ENCODE measurements around the gene TERB1. TPM values are rescaled to one million over a fixed set of nuclear protein-coding genes. Genes with fewer than 3 reads are reported as not detected.
"Not testable (repeated sequence)": the region's sequence is repeated elsewhere in the genome, so short reads cannot be mapped to it uniquely, and the experiment has no call there.

The TERB1 gene
- total RNA-seq, 1 experiment from 2014 or later: not detected

DNA sequence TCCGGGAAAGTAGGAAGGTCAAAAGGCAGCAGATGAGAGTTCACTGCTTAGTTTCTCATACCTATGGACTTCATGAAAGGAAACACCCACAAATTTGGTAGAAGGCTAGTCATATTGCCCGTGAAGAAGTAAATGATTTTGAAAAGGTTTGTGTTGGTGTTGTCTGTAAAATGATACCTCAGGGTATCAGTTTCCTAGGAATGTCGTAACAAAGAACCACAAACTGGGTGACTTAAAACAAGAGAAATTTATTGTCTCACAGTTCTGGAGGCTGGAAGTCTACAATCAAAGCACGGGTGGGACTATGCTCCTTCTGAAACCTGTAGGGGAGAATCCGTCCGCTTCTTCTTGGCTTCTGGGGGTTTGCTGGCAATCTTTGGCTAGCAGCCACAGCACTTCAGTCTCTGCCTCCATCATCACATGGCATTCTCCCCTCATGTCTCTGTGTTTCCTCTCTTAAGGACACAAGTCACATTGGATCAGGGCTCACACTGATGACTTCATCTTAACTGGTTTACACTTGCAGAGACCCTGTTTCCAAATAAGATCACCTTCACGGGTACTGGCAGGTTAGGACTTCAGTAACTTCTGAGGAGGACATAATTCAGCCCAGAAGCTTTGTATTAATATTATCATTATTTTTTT lies 31.4 kb upstream of the TERB1 start:
- H3K9me3 ChIP-seq: no peaks in the 10 kb centered on the region
- no peaks in the 10 kb centered on the region for H3K27me3 ChIP-seq
- no peak for DNase-seq

DNA sequence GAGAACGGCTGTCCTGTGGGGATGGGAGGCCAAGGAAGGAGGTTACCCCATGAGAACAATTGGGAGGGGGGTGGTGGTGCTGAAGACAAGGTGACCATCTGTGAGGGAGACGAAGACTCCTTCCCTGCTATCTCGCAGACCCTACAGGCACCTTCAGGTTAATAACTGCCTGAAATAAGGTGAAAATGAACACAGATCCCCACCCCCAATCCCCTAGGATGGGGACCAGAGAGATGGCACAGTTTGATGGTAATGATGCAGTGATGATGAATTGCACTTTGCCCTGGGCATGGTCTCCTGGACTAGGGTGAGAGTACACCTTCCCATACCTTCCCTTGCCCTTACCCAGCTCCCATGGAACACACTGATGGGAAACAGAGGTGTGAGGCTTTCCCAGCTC lies 30.8 kb upstream of the TERB1 start:
- H3K9me3 ChIP-seq: no peaks in the 10 kb centered on the region
- H3K36me3 ChIP-seq: peaks cover 5% of the 10 kb centered on the region
- H3K4me3 ChIP-seq: no peak overlapping the region
- no peak for DNase-seq
- H3K27me3 ChIP-seq: no peaks in the 10 kb centered on the region

More for the DNA sequence above, 31.4 kb upstream of the TERB1 start:
- peaks cover 2% of the 10 kb centered on the region for H3K36me3 ChIP-seq
- H3K4me3 ChIP-seq: no peak overlapping the region

DNA sequence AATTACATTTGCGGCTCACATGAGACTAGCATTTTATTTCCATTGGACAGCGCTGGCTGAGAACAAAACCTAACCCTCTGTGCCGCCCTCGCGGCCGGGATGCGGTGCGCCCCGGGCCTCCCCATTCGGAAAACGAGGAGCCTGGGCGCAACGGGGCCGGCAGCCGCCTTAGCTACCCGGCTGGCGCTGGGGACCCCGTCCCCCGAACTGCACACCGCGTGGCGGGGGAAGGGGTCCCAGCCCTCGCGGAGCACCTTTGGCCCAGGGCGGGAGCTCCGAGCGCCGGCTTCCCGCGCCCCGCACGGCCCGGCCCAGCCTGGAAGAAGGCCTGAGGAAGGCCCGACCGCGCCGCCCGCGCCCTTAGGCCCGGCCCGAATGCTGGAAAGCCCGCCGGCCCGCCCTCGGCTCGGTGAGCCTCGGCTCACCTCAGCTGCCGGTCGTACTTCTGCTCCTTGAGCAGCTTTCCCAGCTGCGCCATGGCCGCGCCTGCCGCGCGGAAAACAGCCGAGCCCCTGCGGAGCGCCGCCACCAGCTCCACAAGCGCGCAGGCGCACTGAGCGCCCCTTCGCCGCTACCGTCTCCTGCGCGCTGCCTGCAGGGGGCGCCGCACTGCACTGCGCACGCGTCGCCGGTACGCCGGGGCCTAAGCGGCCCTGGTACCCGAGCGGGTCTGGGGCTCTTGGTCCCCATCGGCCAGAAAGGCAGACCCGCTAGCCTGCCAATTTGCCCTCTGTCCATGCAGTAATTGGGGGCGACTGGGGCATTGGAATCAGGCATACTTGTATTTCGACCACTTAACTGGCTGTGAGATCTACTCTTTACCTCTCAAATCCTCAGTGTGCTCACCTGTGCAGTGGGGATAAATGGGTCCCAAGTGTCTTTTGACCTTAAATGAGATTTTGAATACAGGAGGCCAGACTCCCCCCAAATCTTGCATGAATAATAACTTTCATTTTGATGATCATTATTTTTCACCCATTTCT lies 29.3 kb upstream of the TERB1 start, which contains the start of gene NAE1:
Gene NAE1, minus strand, starts transcription at position 555 of the 983 bp plus-strand sequence. Its CDS starts 77 bp downstream, at position 478.
- H3K36me3 ChIP-seq: peaks cover 12% of the 10 kb centered on the region
- no peaks in the 10 kb centered on the region for H3K27me3 ChIP-seq
- DNase-seq: peak; percentile 76
- H3K4me3 ChIP-seq: peak within 1 kb of the TSS; percentile 81
- no peaks in the 10 kb centered on the region for H3K9me3 ChIP-seq

DNA sequence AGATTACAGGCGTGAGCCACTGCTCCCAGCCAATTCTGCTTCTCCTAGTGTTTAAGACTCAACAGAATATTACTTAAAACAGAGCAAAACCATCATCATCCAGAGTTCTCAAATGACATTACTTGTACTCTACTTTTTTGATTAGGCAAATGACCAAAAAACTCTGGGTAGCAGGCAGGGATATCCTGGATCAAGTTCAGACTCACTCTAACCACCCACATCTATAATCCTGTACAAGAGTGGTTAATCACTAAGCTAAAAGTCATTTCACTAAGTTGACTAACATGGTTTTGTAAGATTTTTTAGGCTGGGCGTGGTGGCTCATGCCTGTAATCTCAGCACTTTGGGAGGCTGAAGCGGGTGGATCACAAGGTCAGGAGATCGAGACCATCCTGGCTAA lies 22.6 kb upstream of the TERB1 start:
- Histone ChIP-seq H3K27me3 (no peaks in the 10 kb centered on the region), H3K36me3 (peaks cover 31% of the 10 kb centered on the region), H3K9me3 (no peaks in the 10 kb centered on the region), H3K4me3 (no peak overlapping the region)
- no peak for DNase-seq

DNA sequence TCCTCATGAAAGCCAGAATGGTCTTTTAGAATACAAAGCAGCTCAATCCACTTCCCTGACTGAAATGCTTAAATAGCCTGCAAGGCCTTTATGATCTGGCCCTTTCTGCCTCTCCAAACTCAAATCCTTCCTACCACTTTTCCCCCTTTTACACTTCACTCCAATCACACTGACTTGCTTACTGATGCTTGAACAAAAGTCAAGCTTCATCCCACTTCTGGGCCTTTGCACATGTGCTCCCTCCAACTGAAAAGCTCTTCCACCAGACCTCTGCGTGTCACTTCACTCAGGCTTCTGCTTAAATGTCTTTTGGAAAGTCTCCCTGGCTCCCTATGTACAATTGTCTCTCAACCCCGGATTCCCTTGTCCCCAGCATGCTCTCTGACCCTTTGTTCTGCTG lies 13.3 kb upstream of the TERB1 start:
- Histone ChIP-seq H3K4me3 (no peak overlapping the region), H3K9me3 (no peaks in the 10 kb centered on the region), H3K27me3 (no peaks in the 10 kb centered on the region), H3K36me3 (peaks cover 46% of the 10 kb centered on the region)
- DNase-seq: no peak

DNA sequence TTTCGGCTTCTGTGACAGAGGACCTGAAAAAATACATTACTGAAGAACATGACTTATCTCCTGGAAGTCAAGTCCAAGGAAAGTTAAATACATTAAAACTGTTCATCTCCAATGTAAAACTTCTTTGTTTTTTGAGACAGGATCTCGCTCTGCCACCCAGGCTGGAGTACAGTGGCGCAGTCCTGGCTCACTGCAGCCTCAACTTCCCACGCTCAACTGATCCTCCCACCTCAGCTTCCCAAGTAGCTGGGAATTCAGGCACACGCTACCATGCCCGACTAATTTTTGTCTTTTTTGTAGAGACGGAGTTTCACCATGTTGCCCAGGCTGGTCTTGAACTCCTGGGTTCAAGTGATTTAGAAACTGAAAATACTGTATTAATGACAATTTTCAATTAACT lies 9.7 kb upstream of the TERB1 start:
- H3K4me3 ChIP-seq: no peak overlapping the region
- H3K27me3 ChIP-seq: no peaks in the 10 kb centered on the region
- DNase-seq: no peak
- H3K9me3 ChIP-seq: no peaks in the 10 kb centered on the region
- H3K36me3 ChIP-seq: peaks cover 29% of the 10 kb centered on the region

DNA sequence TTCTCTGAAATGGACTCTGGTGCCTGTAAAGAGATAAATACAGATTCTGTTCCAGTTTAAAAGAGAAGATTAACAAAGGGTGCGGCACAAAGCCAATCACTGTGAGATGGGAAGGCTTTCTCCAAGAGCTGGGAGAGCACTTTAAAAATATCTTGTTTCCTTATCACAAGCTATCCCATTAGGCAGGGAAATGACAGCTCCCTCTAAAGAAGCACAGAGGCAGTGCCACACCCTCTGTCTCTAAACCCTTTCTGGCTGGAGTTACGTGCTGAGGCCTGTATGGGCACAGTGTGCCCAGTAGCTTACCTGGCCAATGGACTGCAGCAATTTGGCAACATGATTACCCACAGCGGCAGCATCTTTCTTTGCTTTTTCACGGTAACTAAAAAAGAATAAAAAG lies 9.0 kb upstream of the TERB1 start:
- no peaks in the 10 kb centered on the region for H3K27me3 ChIP-seq
- no peak overlapping the region for H3K4me3 ChIP-seq

DNA sequence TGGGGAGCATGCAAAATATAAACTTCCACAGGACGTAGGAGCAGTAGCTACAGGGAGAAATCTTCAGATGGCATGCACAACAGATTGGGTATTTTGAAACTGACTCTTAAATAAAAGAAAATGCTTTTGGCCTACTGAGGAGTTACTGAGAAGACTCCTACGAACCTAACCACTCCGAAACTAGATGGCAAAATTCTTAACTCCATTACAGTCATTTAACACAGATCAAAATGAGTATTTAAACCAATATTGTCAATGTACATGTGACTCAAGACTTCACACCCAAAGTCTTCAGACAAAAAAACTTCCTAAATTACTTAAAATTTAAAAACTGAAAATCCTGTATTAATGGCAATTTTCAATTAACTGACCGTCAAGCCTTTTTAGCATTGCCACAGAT lies 8.4 kb upstream of the TERB1 start:
- DNase-seq: no peak
- no peak overlapping the region for H3K4me3 ChIP-seq
- peaks cover 26% of the 10 kb centered on the region for H3K36me3 ChIP-seq

More for the DNA sequence above, 9.0 kb upstream of the TERB1 start:
- peaks cover 26% of the 10 kb centered on the region for H3K36me3 ChIP-seq
- no peak for DNase-seq
- no peaks in the 10 kb centered on the region for H3K9me3 ChIP-seq

DNA sequence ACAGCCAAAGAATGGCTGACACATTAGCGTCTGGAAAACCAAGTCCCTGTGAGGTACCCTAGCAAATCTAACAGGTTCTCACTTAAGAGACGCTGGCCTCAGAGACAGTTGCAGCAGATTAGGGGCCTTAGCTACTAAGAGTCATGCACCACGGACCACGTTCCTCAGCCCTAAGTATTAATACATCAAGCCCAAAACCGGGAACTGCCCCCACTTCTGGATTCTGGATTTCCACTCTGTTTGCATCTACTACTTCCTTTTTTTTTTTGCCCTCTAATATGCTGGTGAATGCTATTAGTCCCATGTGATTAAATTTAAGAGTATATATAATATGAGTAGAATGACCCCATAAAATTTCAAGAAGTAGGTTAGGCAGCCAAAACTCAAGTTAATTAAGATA lies 775 bp upstream of the TERB1 start:
- no peak for DNase-seq
- Histone ChIP-seq H3K9me3 (no peaks in the 10 kb centered on the region), H3K36me3 (peaks cover 6% of the 10 kb centered on the region), H3K27me3 (no peaks in the 10 kb centered on the region), H3K4me3 (no peak overlapping the region)

More for the DNA sequence above, 8.4 kb upstream of the TERB1 start:
- no peaks in the 10 kb centered on the region for H3K27me3 ChIP-seq
- no peaks in the 10 kb centered on the region for H3K9me3 ChIP-seq

DNA sequence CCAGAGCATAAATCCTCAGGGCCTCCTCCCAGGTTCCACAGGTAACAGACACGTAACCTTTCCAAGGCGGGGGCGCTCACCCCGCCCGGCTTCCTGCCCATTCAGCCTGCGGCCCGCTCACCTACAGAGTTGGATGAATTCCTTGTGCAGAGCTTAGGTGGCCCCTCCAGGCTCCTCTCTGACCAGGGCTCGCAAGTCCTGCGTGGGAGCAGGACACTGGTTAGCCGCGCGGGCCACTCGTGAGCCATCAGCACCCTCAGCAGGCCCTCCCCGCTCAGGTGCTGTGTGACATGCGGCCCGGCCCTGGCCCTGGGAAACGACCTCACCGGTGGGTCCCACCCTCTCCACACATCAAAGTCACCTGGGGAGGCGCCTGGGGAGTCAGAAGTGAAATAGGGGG lies 528 bp downstream of the TERB1 start:
- DNase-seq: no peak
- Histone ChIP-seq H3K9me3 (no peaks in the 10 kb centered on the region), H3K4me3 (no peak overlapping the region), H3K36me3 (peaks cover 3% of the 10 kb centered on the region), H3K27me3 (no peaks in the 10 kb centered on the region)

DNA sequence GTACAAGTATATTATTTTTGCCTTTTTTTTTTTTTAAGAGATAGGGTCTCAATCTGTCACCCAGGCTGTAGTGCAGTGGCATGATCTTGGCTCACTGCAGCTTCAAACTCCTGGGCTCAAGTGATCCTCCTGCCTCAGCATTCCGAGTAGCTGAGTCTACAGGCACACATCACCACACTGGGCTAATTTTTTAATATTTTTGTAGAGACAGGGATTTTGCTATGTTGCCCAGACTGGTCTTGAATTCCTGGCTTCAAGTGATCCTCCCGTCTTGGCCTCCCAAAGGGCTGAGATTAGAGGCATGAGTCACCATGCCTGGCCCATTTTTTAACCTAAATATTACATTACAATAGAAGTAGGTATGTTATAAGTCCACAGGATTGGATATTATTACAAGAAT lies 3.2 kb downstream of the TERB1 start:
- DNase-seq: peak; percentile 53

DNA sequence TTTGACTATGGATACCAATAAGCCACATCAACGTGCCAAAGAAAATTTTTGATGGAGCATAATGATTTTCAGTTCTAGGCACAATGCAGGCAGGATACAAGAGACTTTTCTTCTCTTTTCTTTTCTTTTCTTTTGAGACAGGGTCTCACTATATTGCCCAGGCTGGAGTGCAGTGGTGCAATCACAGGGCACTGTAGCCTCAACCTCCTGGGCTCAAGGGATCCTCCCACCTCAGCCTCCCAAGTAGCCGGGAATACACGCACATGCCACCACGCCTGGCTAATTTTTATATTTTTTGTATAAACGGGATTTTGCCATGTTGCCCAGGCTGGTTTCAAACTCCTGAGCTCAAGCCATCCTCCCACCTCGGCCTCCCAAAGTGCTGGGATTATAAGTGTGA lies 7.4 kb downstream of the TERB1 start:
- H3K9me3 ChIP-seq, DNase-seq, H3K36me3 ChIP-seq: not testable (repeated sequence)

More for the DNA sequence above, 3.2 kb downstream of the TERB1 start:
- Histone ChIP-seq H3K4me3 (no peak overlapping the region), H3K27me3 (no peaks in the 10 kb centered on the region), H3K9me3 (no peaks in the 10 kb centered on the region), H3K36me3 (no peaks in the 10 kb centered on the region)

DNA sequence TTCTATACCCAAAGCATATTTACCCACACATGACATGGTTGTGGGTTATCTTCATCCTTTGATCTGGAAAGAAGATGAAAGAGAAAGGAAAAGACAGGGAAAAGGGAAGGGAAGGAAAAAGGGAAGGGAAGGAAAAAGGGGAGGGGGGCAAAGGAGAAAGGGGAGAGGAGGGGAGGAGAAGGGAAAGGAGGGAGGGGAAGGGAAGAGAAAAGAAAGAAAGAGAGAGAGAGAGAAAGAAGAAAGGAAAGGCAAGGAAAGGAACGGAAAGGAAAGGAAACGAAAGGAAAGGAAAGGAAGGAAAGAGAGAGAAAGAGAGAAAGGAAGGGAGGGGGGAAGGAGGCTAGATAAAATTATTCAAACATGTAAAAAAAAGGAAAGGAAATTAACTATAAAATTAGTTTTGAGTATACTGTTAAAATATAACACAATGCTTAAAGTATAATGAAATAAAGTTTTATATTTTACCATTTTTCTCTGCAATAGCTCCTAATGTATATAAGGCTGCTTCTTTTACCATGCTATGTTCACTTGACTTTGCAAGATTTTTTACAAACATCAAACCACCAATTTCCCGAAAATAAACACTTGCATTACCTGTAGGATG lies 11.2 kb downstream of the TERB1 start:
- Histone ChIP-seq H3K27me3 (no peaks in the 10 kb centered on the region; the same call in 1 of the 2 replicates), H3K4me3 (no peak overlapping the region), H3K9me3 (no peaks in the 10 kb centered on the region), H3K36me3 (no peaks in the 10 kb centered on the region)
- DNase-seq: no peak

More for the DNA sequence above, 7.4 kb downstream of the TERB1 start:
- not testable (repeated sequence) for H3K4me3 ChIP-seq, H3K27me3 ChIP-seq

DNA sequence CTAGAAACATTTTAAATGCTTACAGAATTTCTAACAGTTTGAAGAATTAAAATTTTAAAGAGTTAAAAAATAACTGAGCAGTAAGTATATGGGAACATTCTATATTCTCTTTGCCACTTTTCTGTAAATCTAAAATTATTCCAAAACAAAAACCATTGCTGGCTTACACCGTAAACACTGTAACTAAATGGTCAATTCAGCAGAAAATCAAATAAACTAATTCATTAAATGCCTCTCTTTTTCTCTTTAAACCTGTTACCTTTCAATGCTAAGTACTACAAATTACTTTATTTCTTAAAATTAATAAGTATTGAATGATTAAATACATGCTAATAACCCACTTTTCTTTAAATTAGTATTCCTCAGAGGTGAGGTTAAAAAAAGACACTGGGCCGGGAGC lies 14.0 kb downstream of the TERB1 start:
- DNase-seq: no peak
- Histone ChIP-seq H3K36me3 (no peaks in the 10 kb centered on the region), H3K27me3 (no peaks in the 10 kb centered on the region; the same call in 1 of the 2 replicates), H3K4me3 (no peak overlapping the region), H3K9me3 (no peaks in the 10 kb centered on the region)

DNA sequence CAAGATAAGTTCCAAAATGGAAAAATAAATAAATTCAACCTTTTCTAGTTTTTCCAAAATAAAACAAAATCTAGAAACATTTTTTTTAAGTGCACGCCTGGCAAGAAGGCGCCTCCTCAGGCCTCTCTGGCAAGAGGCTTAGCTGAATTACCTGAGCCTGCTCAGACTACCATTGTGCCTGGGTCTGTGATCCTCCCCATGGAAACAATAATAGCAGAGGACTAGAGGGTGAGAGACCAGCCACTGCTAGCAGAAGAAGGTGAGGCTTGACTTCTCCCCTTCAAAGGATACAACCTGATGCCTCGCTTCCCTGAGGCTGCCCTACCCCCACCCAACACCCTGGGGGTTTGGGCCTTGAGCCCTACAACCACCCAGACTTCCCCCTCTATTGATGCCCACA lies 14.8 kb downstream of the TERB1 start:
- Histone ChIP-seq H3K4me3 (no peak overlapping the region), H3K9me3 (no peaks in the 10 kb centered on the region), H3K27me3 (no peaks in the 10 kb centered on the region; the same call in 1 of the 2 replicates), H3K36me3 (no peaks in the 10 kb centered on the region)
- no peak for DNase-seq

DNA sequence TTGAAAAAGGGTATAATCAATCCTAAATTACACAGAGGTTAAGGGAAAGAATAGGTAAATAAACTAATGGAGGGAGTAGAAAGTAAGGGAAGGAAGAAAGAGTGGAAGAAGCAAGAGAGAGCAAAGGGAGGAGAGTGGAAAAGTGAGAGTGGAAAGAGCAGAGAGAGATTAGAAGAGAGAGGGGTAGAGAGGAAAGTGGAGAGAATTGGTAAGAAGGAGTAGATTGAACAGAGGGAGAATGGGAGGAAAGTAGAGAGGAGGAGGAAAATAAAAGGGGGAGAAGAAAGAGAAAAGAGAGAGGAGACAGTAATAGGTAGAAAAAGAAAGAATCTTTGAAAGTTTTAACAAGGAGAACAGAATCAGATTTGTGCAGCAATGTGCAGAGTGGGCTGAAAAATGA lies 24.9 kb downstream of the TERB1 start:
- Histone ChIP-seq H3K4me3 (no peak overlapping the region), H3K36me3 (no peaks in the 10 kb centered on the region), H3K27me3 (no peaks in the 10 kb centered on the region), H3K9me3 (no peaks in the 10 kb centered on the region)
- no peak for DNase-seq

DNA sequence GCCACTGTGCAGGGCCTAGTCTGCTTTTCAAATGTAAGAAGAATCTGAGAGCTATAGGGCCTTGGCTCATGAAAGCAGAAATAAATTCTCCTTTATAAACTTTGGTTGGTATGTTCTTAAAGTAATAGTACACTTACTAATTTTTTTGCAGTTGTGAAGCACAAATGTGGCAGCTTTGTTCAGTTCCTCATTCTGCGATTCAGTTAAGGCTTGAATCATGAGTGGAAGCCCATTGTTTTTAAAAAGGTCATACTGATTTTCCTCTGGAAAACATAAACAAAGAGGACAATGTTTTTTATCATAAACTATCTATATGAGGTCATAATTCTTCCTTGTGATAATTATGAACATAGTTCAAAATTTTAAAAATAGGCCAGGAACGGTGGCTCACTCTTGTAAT lies 26.4 kb downstream of the TERB1 start:
- Histone ChIP-seq H3K4me3 (no peak overlapping the region), H3K36me3 (no peaks in the 10 kb centered on the region), H3K27me3 (no peaks in the 10 kb centered on the region), H3K9me3 (no peaks in the 10 kb centered on the region)
- no peak for DNase-seq
